GM21529 (cell line): ENCODE results near the gene PPFIBP2.
A peak's percentile ranks its signal among the peaks of the same experiment; 100 is the strongest.

Experiments used
- ATAC-seq: cut with Tn5 transposase; IDR thresholded peaks from one replicate; pipeline ENCODE4 v1.9.1; 2021; ENCODE audit not compliant: unreplicated experiment

PPFIBP2 gene

GRCh38 chr11:7621090-7621489 is 107.3 kb downstream of the PPFIBP2 start:
- no peak for ATAC-seq

GRCh38 chr11:7621554-7621953 is 107.8 kb downstream of the PPFIBP2 start:
- no peak for ATAC-seq

- ATAC-seq, result no peak
Measured at GRCh38 chr11:7622721-7623120, 108.9 kb downstream of the PPFIBP2 start.

GRCh38 chr11:7628660-7629059 is 114.9 kb downstream of the PPFIBP2 start:
- no peak for ATAC-seq

- ATAC-seq, result no peak
Measured at GRCh38 chr11:7630002-7630401, 116.2 kb downstream of the PPFIBP2 start.

- no peak for ATAC-seq
Measured at GRCh38 chr11:7632211-7632610, 118.4 kb downstream of the PPFIBP2 start.

GRCh38 chr11:7635137-7635536 is 121.3 kb downstream of the PPFIBP2 start:
- ATAC-seq, result no peak

GRCh38 chr11:7635708-7636107 is 121.9 kb downstream of the PPFIBP2 start:
- no peak for ATAC-seq

GRCh38 chr11:7636350-7636749 is 122.6 kb downstream of the PPFIBP2 start:
- no peak for ATAC-seq

- ATAC-seq, result no peak
Measured at GRCh38 chr11:7637447-7638157, 123.8 kb downstream of the PPFIBP2 start.

- ATAC-seq, result peak; percentile 61
Measured at GRCh38 chr11:7638710-7639642, 125.2 kb downstream of the PPFIBP2 start.

- ATAC-seq, result no peak
Measured at GRCh38 chr11:7639643-7640025, 125.8 kb downstream of the PPFIBP2 start.

- ATAC-seq, result no peak
Measured at GRCh38 chr11:7640816-7641215, 127.0 kb downstream of the PPFIBP2 start.

GRCh38 chr11:7642747-7643146 is 128.9 kb downstream of the PPFIBP2 start:
- no peak for ATAC-seq

- no peak for ATAC-seq
Measured at GRCh38 chr11:7643314-7643713, 129.5 kb downstream of the PPFIBP2 start.

- ATAC-seq, result no peak
Measured at GRCh38 chr11:7645206-7645605, 131.4 kb downstream of the PPFIBP2 start.

GRCh38 chr11:7646866-7647265 is 133.1 kb downstream of the PPFIBP2 start:
- ATAC-seq, result no peak

GRCh38 chr11:7648264-7648663 is 134.5 kb downstream of the PPFIBP2 start:
- ATAC-seq, result no peak

- ATAC-seq, result no peak
Measured at GRCh38 chr11:7651140-7651551, 137.3 kb downstream of the PPFIBP2 start.

- no peak for ATAC-seq
Measured at GRCh38 chr11:7651700-7652099, 137.9 kb downstream of the PPFIBP2 start.

GRCh38 chr11:7654195-7654705 is 140.5 kb downstream of the PPFIBP2 start:
- no peak for ATAC-seq
